Measurements from ENCODE around the gene LSP1.

DNA sequence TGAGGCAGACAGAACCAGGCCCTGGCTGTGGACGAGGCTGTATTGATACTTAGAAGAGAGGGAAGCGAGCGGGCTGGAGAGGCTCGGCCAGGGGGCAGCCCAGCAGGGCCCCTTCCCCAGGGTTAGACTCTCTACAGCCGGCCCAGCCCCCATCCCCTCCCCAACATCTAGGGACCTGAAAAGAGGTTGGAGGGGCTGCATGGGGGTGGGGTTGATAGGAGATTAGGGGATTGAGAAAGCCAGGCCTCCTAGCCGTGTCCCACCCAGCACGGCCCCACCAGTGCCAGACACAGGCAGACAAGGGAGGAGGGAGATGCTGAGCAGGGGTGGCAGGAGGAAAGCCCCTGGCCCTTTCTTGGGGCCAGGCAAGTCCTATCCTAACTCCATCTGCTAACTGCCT is 5.7 kb downstream of the LSP1 start:
- TF ChIP-seq, protein P1, sequence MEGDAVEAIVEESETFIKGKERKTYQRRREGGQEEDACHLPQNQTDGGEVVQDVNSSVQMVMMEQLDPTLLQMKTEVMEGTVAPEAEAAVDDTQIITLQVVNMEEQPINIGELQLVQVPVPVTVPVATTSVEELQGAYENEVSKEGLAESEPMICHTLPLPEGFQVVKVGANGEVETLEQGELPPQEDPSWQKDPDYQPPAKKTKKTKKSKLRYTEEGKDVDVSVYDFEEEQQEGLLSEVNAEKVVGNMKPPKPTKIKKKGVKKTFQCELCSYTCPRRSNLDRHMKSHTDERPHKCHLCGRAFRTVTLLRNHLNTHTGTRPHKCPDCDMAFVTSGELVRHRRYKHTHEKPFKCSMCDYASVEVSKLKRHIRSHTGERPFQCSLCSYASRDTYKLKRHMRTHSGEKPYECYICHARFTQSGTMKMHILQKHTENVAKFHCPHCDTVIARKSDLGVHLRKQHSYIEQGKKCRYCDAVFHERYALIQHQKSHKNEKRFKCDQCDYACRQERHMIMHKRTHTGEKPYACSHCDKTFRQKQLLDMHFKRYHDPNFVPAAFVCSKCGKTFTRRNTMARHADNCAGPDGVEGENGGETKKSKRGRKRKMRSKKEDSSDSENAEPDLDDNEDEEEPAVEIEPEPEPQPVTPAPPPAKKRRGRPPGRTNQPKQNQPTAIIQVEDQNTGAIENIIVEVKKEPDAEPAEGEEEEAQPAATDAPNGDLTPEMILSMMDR (IDR thresholded peaks at IDR 0.05), result no peak
- TF ChIP-seq POLR2A (IDR thresholded peaks at IDR 0.05), result no peak
- no peak for TF ChIP-seq EP300 (IDR thresholded peaks at IDR 0.05)
- no peak for TF ChIP-seq POLR2AphosphoS5 (IDR thresholded peaks at IDR 0.05)

All from sigmoid colon (tissue), 4 donors.